ENCODE results near the gene KLRC1.

- TF ChIP-seq CTCF (IDR thresholded peaks at IDR 0.05; ENCODE audit: poor library complexity, severe bottlenecking) (no peak), TAF1 (IDR thresholded peaks at IDR 0.05; ENCODE audit: low read depth) (no peak), EP300 (conservative IDR thresholded peaks at IDR 0.05; ENCODE audit: poor library complexity, severe bottlenecking) (no peak), POLR2AphosphoS5 (IDR thresholded peaks at IDR 0.05) (no peak), EZH2 (IDR thresholded peaks at IDR 0.05; ENCODE audit: borderline replicate concordance, insufficient read depth, low read length, poor library complexity, severe bottlenecking) (no peak), RAD21 (conservative IDR thresholded peaks at IDR 0.05) (no peak), REST (IDR thresholded peaks at IDR 0.05; ENCODE audit: borderline replicate concordance) (no peak)
Observed at GRCh38 chr12:10497602-10498001, 44.4 kb upstream of the KLRC1 start.

Data from neural cell (in vitro differentiated cells).